Body of pancreas (tissue), 4 donors: ENCODE results near the gene DHRS7B.

Experiments
- POLR2A ChIP-seq, 3 donors: fragments of 450-650 bp; IDR thresholded peaks; one replicate each; pipeline ENCODE4 v1.6.1; 2016; ENCODE audit warnings: antibody characterized with exemption in 3 of 3, mild to moderate bottlenecking in 2 of 3
- TF ChIP-seq, protein P1 (sequence below), 7 experiments: fragments of 450-650 bp in 4 of 7; fragments of 200-600 bp in 3 of 7; sonication (generic) in 3 of 7; IDR thresholded peaks; one replicate each; pipeline ENCODE4 v1.5.1; 2016 to 2019; ENCODE audit warnings: antibody characterized with exemption in 7 of 7

DNA sequence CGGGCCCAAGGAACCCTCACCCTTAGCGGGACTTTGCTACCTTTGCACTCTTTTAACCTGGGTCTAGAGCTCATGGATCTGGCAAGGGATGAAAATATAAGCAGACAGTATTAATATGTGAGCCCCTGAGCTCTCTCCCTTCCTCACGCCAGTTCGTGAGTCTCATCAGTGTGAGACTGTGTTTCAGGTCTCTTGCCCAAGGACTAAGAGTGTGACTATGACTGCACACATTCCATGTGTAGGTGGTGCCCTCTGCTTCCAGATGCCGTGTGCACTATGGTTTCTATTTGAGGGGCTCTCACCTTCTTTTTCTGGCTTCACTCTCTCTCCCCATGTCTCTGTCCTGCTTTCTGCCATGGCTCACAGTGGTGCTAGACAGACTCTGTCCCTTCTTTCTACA is 40.5 kb downstream of the DHRS7B start:
- TF ChIP-seq, protein P1, sequence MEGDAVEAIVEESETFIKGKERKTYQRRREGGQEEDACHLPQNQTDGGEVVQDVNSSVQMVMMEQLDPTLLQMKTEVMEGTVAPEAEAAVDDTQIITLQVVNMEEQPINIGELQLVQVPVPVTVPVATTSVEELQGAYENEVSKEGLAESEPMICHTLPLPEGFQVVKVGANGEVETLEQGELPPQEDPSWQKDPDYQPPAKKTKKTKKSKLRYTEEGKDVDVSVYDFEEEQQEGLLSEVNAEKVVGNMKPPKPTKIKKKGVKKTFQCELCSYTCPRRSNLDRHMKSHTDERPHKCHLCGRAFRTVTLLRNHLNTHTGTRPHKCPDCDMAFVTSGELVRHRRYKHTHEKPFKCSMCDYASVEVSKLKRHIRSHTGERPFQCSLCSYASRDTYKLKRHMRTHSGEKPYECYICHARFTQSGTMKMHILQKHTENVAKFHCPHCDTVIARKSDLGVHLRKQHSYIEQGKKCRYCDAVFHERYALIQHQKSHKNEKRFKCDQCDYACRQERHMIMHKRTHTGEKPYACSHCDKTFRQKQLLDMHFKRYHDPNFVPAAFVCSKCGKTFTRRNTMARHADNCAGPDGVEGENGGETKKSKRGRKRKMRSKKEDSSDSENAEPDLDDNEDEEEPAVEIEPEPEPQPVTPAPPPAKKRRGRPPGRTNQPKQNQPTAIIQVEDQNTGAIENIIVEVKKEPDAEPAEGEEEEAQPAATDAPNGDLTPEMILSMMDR (IDR thresholded peaks at IDR 0.05): no peak
- TF ChIP-seq POLR2A (IDR thresholded peaks at IDR 0.05): no peak
